B cell (primary cell): ENCODE measurements around the gene POU6F1. TPM values are rescaled to one million over a fixed set of nuclear protein-coding genes. Genes with fewer than 3 reads are reported as not detected.
A peak's percentile ranks its signal among the peaks of the same experiment; 100 is the strongest.

Experiments
- ATAC-seq: fragments of 200-7000 bp; cut with Tn5 transposase; one replicate; pipeline ENCODE4 v1.10.0; 2021; ENCODE audit warnings: low read depth, mild to moderate bottlenecking, moderate number of reproducible peaks, moderate library complexity
- CTCF ChIA-PET: fragments of 350-600 bp; sonication (Branson Sonifier 250); formaldehyde crosslinking; loops from one replicate; lab custom pipeline; 2021; ENCODE audit warnings: antibody characterized with exemption, inconsistent platforms; lab: Charles Lee
- POLR2A ChIA-PET: fragments of 350-600 bp; sonication (Branson Sonifier 250); formaldehyde crosslinking; loops from one replicate; lab custom pipeline; 2021; ENCODE audit warnings: antibody characterized with exemption; lab: Charles Lee
- DNase-seq: peaks from one replicate; pipeline ENCODE4 v3.0.0; 2013
- H2AFZ ChIP-seq: 2 replicates; pipeline ENCODE4 v1.6.1; 2012; ENCODE audit warnings: mild to moderate bottlenecking, low read depth, low read length; ENCODE audit not compliant: insufficient read depth, poor library complexity, severe bottlenecking
- H3K27ac ChIP-seq, 2 donors: 1 replicate in 1 of 2; 2 replicates in 1 of 2; pipeline ENCODE4 v1.5.1; 2012 to 2013; ENCODE audit warnings: low read length in 2 of 2, mild to moderate bottlenecking in 2 of 2, moderate library complexity in 1 of 2
- H3K27me3 ChIP-seq, 4 experiments: fragments of 200-600 bp in 1 of 4; sonication (generic) in 1 of 4; replicated peaks in 1 of 4; 1 replicate in 2 of 4; 2 replicates in 2 of 4; pipeline versions ENCODE4 v1.6.1 to v1.7.0; 2013 to 2016; ENCODE audit warnings: low read length in 3 of 4, mild to moderate bottlenecking in 2 of 4, mixed read lengths in 1 of 4, moderate library complexity in 1 of 4; ENCODE audit not compliant: insufficient read depth in 4 of 4, control insufficient read depth in 3 of 4; ENCODE audit errors: control extremely low read depth in 1 of 4
- H3K36me3 ChIP-seq, 2 experiments: replicated peaks in 1 of 2; 1 replicate in 1 of 2; 2 replicates in 1 of 2; pipeline versions ENCODE4 v1.6.1 to v1.7.1; 2013; ENCODE audit warnings: low read length in 1 of 2; ENCODE audit not compliant: insufficient read depth in 2 of 2, control insufficient read depth in 1 of 2; ENCODE audit errors: control extremely low read depth in 1 of 2, extremely low read depth in 1 of 2
- H3K4me1 ChIP-seq, 2 donors: fragments of 200-600 bp in 1 of 2; sonication (generic) in 1 of 2; 1 replicate in 1 of 2; 2 replicates in 1 of 2; pipeline versions ENCODE4 v1.5.1 to v1.6.1; 2013 to 2017; ENCODE audit warnings: low read length in 2 of 2; ENCODE audit not compliant: control insufficient read depth in 2 of 2, insufficient read depth in 2 of 2
- H3K4me2 ChIP-seq: replicated peaks from 2 replicates; pipeline ENCODE3; 2012; ENCODE audit warnings: mild to moderate bottlenecking, low read depth, low read length; ENCODE audit not compliant: poor library complexity, severe bottlenecking
- H3K4me3 ChIP-seq, 5 experiments: fragments of 200-600 bp in 1 of 5; sonication (generic) in 1 of 5; 1 replicate in 3 of 5; 2 replicates in 2 of 5; pipeline versions ENCODE4 v1.5.1 to v1.7.0; 2011 to 2016; ENCODE audit warnings: low read length in 4 of 5, mild to moderate bottlenecking in 4 of 5, low read depth in 2 of 5, control low read depth in 1 of 5, moderate library complexity in 1 of 5; ENCODE audit not compliant: insufficient read depth in 1 of 5; ENCODE audit errors: control extremely low read depth in 1 of 5, extremely low read depth in 1 of 5
- H3K79me2 ChIP-seq: fragments of 200-600 bp; sonication (generic); one replicate; pipeline ENCODE4 v1.6.0; 2016; ENCODE audit warnings: low read length; ENCODE audit not compliant: control insufficient read depth, insufficient read depth
- H3K9ac ChIP-seq: fragments of 200-600 bp; sonication (generic); 2 replicates; pipeline ENCODE4 v1.6.1; 2017; ENCODE audit warnings: mild to moderate bottlenecking, low read length, moderate library complexity
- H3K9me3 ChIP-seq, 3 donors: one replicate each; pipeline versions ENCODE4 v1.6.1 to v1.7.1; 2013; ENCODE audit warnings: low read length in 2 of 3; ENCODE audit not compliant: control insufficient read depth in 2 of 3, insufficient read depth in 1 of 3; ENCODE audit errors: control extremely low read depth in 1 of 3
- H4K20me1 ChIP-seq: 2 replicates; pipeline ENCODE4 v1.6.0; 2012; ENCODE audit warnings: mild to moderate bottlenecking, low read length; ENCODE audit not compliant: insufficient read depth, control insufficient read depth, poor library complexity, severe bottlenecking
- H3K27ac Mint-ChIP-seq: one replicate; pipeline ENCODE4 v1.8.0; 2021; ENCODE audit warnings: mixed read lengths
- H3K27me3 Mint-ChIP-seq: one replicate; pipeline ENCODE4 v1.8.0; 2021; ENCODE audit warnings: mixed read lengths
- H3K4me1 Mint-ChIP-seq: one replicate; pipeline ENCODE4 v1.8.0; 2021; ENCODE audit warnings: mixed read lengths
- H3K4me3 Mint-ChIP-seq: one replicate; pipeline ENCODE4 v1.8.0; 2021; ENCODE audit warnings: mixed read lengths
- H3K9me3 Mint-ChIP-seq: one replicate; pipeline ENCODE4 v1.8.0; 2022; ENCODE audit warnings: mixed read lengths; ENCODE audit not compliant: insufficient read depth
- EZH2 ChIP-seq: IDR thresholded peaks from 2 replicates; pipeline ENCODE4 v1.6.1; 2012; ENCODE audit warnings: borderline replicate concordance, low read depth, mild to moderate bottlenecking, moderate library complexity, low read length; ENCODE audit not compliant: insufficient read depth, poor library complexity, severe bottlenecking
- WGBS: methylation state at CpG from one replicate; pipeline ENCODE4 v1.1.5; 2013; ENCODE audit warnings: missing lambda C conversion rate; ENCODE audit not compliant: insufficient coverage; 5-methylcytosine and 5-hydroxymethylcytosine counted together
- intact Hi-C: fragments of 100-400 bp; cut with micrococcal nuclease; formaldehyde crosslinking; loops from one replicate; pipeline ENCODE4 v1.10.0; 2022
- polyA plus RNA-seq: library from polyadenylated mRNA; depleted of rRNA; stranded (reverse); fragments of >200 nt; gene quantifications from 2 replicates; pipeline ENCODE4 v1.2.3, GENCODE V29; 2012
- total RNA-seq, 2 donors: library from RNA; stranded (reverse); fragments of 120-200 nt in 1 of 2; gene quantifications; 1 replicate in 1 of 2; 2 replicates in 1 of 2; pipeline versions ENCODE4 v1.2.3 to v1.2.4, GENCODE V29; 2013 to 2022
- TF ChIP-seq, protein P1 (sequence below): fragments of 200-600 bp; IDR thresholded peaks from one replicate; pipeline ENCODE4 v1.8.0; 2022; ENCODE audit warnings: antibody characterized with exemption, mild to moderate bottlenecking

Gene POU6F1
- total and polyA plus RNA-seq, 2 donors (not counting 1 experiment from before 2014, with no cell fraction given), result 27.7 to 62.6 TPM

GRCh38 chr12:51240971-51241370, 23.1 kb upstream of the POU6F1 start:
- Histone ChIP-seq H3K27ac (peak overlapping the region in 1 of 2 donors; percentile 15), H3K4me1 (peaks cover 25 to 38% of the 10 kb centered on the region in 2 donors), H3K4me2 (peak overlapping the region; percentile 76), H2AFZ (no peak overlapping the region), H3K79me2 (peaks cover 27% of the 10 kb centered on the region), H3K4me3 (no peak overlapping the region), H4K20me1 (peaks cover 45% of the 10 kb centered on the region), H3K9me3 (no peaks in the 10 kb centered on the region), H3K27me3 (no peaks in the 10 kb centered on the region), H3K36me3 (peaks cover 2 to 53% of the 10 kb centered on the region in 2 experiments), H3K9ac (no peak overlapping the region)
- 80% methylated on average over 1 of the region's 2 CpGs for WGBS
- peaks cover 49% of the 10 kb centered on the region for H3K4me1 Mint-ChIP-seq
- ChIA-PET CTCF (interaction anchor here (1.2 to 2.0 kb wide), 3 partner anchors 22 to 101 kb away, joined by 3 to 8 read pairs (median 5); partner anchors contain the start of gene POU6F1), POLR2A (interaction anchor here (0.6 to 3.4 kb wide), 2 partner anchors 27 to 29 kb away, joined by 3 to 16 read pairs; partner anchors contain the start of gene SMAGP)
- ATAC-seq (no peak), DNase-seq (no peak)
- no peaks in the 10 kb centered on the region for H3K27me3 Mint-ChIP-seq
- TF ChIP-seq, protein P1, sequence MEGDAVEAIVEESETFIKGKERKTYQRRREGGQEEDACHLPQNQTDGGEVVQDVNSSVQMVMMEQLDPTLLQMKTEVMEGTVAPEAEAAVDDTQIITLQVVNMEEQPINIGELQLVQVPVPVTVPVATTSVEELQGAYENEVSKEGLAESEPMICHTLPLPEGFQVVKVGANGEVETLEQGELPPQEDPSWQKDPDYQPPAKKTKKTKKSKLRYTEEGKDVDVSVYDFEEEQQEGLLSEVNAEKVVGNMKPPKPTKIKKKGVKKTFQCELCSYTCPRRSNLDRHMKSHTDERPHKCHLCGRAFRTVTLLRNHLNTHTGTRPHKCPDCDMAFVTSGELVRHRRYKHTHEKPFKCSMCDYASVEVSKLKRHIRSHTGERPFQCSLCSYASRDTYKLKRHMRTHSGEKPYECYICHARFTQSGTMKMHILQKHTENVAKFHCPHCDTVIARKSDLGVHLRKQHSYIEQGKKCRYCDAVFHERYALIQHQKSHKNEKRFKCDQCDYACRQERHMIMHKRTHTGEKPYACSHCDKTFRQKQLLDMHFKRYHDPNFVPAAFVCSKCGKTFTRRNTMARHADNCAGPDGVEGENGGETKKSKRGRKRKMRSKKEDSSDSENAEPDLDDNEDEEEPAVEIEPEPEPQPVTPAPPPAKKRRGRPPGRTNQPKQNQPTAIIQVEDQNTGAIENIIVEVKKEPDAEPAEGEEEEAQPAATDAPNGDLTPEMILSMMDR, result no peak
- no peak for TF ChIP-seq EZH2
- intact Hi-C loops, result loop anchor here (10.0 kb wide), 1 partner anchor 476 kb away; the partner anchor contains the start of gene ATF1
- H3K9me3 Mint-ChIP-seq, result no peaks in the 10 kb centered on the region
- H3K27ac Mint-ChIP-seq, result peak overlapping the region; percentile 20
- H3K4me3 Mint-ChIP-seq, result peak overlapping the region; percentile 93
